Measurements from ENCODE around the gene ST3GAL2. TPM values are rescaled to one million over a fixed set of nuclear protein-coding genes. Genes with fewer than 3 reads are reported as not detected.
A peak's percentile ranks its signal among the peaks of the same experiment; 100 is the strongest.

Gene ST3GAL2
- total and polyA plus RNA-seq, 10 of the 15 experiments (the other 5 are each of a cell fraction or from before 2014, with no cell fraction given) = 0.95 to 61.7 (median 25.9) TPM

DNA sequence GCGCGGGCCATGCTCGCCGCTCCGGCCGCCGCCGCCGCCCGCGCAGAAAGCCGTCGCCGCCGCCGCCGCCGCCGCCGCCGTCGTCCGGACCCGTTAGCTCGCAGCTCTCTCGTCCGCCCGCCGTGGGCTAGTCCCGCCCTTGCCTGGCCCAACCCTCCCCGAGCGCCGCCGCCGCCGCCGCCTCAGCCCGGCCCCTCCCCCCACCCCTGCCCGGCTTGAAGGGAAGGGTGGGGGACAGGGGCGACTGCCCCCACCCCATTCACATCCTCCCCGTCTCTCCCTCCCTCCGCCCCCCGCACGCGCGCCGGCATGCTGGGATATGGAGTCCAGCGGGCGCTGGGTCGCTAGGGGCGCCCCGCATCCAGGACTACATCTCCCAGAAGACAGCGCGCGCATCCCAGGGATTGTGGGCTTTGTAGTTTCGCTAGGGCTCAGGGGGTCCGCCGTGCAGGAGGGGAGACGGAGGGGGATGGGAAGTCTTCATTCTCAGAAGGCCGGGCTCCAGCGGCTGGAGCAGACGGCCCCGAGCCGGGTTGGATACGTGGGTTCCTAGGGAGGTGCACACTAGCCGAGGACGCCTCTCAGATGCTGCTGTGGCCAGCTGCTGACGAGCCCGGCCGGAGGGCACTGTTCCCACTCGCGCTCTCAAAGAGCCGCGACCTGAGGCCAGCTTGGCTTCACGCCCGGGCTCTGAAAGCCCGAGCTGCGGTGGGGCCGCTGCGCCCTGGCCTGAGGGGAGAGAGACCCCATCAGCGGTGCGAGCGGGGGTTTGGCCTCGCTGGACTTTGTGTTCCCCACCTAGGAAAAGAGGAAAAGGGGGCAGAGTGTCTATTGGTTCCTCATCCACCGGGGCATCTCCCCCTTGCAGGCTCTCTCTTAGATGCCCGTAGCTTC, at the start of gene ST3GAL2 (continued):
- no peak for TF ChIP-seq ATF2 (IDR thresholded peaks at IDR 0.05; ENCODE audit: low read length)
- TF ChIP-seq BCL11A (IDR thresholded peaks at IDR 0.05; ENCODE audit: low read depth, low read length) = no peak
- TF ChIP-seq, protein P1, sequence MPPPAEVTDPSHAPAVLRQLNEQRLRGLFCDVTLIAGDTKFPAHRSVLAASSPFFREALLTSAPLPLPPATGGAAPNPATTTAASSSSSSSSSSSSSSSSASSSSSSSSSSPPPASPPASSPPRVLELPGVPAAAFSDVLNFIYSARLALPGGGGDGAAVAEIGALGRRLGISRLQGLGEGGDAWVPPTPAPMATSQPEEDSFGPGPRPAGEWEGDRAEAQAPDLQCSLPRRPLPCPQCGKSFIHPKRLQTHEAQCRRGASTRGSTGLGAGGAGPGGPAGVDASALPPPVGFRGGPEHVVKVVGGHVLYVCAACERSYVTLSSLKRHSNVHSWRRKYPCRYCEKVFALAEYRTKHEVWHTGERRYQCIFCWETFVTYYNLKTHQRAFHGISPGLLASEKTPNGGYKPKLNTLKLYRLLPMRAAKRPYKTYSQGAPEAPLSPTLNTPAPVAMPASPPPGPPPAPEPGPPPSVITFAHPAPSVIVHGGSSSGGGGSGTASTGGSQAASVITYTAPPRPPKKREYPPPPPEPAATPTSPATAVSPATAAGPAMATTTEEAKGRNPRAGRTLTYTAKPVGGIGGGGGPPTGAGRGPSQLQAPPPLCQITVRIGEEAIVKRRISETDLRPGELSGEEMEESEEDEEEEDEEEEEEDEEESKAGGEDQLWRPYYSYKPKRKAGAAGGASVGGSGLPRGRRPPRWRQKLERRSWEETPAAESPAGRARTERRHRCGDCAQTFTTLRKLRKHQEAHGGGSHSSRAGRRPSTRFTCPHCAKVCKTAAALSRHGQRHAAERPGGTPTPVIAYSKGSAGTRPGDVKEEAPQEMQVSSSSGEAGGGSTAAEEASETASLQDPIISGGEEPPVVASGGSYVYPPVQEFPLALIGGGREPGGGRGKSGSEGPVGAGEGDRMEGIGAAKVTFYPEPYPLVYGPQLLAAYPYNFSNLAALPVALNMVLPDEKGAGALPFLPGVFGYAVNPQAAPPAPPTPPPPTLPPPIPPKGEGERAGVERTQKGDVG (CRISPR knock-in tag; IDR thresholded peaks at IDR 0.05) = no peak
- TF ChIP-seq USF2 (IDR thresholded peaks at IDR 0.05; ENCODE audit: borderline replicate concordance, low read depth, low read length) = no peak
- TF ChIP-seq, protein P2, sequence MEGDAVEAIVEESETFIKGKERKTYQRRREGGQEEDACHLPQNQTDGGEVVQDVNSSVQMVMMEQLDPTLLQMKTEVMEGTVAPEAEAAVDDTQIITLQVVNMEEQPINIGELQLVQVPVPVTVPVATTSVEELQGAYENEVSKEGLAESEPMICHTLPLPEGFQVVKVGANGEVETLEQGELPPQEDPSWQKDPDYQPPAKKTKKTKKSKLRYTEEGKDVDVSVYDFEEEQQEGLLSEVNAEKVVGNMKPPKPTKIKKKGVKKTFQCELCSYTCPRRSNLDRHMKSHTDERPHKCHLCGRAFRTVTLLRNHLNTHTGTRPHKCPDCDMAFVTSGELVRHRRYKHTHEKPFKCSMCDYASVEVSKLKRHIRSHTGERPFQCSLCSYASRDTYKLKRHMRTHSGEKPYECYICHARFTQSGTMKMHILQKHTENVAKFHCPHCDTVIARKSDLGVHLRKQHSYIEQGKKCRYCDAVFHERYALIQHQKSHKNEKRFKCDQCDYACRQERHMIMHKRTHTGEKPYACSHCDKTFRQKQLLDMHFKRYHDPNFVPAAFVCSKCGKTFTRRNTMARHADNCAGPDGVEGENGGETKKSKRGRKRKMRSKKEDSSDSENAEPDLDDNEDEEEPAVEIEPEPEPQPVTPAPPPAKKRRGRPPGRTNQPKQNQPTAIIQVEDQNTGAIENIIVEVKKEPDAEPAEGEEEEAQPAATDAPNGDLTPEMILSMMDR (IDR thresholded peaks at IDR 0.05 in 2 of 3, conservative IDR thresholded peaks at IDR 0.05 in 1 of 3; ENCODE audit: control insufficient read depth in 2 of 3, extremely low read depth in 1 of 3, insufficient read depth in 1 of 3, low read depth in 3 of 3, low read length in 3 of 3) = 0 out of 6 replicates have a peak, but pooled peaks of 1 of the 3 experiments have one; percentile 2
- TF ChIP-seq, protein P3, sequence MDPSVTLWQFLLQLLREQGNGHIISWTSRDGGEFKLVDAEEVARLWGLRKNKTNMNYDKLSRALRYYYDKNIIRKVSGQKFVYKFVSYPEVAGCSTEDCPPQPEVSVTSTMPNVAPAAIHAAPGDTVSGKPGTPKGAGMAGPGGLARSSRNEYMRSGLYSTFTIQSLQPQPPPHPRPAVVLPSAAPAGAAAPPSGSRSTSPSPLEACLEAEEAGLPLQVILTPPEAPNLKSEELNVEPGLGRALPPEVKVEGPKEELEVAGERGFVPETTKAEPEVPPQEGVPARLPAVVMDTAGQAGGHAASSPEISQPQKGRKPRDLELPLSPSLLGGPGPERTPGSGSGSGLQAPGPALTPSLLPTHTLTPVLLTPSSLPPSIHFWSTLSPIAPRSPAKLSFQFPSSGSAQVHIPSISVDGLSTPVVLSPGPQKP (IDR thresholded peaks at IDR 0.05; ENCODE audit: low read depth, low read length) = no peak
- TF ChIP-seq, protein P4, sequence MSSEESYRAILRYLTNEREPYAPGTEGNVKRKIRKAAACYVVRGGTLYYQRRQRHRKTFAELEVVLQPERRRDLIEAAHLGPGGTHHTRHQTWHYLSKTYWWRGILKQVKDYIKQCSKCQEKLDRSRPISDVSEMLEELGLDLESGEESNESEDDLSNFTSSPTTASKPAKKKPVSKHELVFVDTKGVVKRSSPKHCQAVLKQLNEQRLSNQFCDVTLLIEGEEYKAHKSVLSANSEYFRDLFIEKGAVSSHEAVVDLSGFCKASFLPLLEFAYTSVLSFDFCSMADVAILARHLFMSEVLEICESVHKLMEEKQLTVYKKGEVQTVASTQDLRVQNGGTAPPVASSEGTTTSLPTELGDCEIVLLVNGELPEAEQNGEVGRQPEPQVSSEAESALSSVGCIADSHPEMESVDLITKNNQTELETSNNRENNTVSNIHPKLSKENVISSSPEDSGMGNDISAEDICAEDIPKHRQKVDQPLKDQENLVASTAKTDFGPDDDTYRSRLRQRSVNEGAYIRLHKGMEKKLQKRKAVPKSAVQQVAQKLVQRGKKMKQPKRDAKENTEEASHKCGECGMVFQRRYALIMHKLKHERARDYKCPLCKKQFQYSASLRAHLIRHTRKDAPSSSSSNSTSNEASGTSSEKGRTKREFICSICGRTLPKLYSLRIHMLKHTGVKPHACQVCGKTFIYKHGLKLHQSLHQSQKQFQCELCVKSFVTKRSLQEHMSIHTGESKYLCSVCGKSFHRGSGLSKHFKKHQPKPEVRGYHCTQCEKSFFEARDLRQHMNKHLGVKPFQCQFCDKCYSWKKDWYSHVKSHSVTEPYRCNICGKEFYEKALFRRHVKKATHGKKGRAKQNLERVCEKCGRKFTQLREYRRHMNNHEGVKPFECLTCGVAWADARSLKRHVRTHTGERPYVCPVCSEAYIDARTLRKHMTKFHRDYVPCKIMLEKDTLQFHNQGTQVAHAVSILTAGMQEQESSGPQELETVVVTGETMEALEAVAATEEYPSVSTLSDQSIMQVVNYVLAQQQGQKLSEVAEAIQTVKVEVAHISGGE (CRISPR knock-in tag; IDR thresholded peaks at IDR 0.05) = no peak
- TF ChIP-seq ZZZ3 (IDR thresholded peaks at IDR 0.05; ENCODE audit: control insufficient read depth, insufficient read length, low read depth) = no peak
- TF ChIP-seq, protein P5, sequence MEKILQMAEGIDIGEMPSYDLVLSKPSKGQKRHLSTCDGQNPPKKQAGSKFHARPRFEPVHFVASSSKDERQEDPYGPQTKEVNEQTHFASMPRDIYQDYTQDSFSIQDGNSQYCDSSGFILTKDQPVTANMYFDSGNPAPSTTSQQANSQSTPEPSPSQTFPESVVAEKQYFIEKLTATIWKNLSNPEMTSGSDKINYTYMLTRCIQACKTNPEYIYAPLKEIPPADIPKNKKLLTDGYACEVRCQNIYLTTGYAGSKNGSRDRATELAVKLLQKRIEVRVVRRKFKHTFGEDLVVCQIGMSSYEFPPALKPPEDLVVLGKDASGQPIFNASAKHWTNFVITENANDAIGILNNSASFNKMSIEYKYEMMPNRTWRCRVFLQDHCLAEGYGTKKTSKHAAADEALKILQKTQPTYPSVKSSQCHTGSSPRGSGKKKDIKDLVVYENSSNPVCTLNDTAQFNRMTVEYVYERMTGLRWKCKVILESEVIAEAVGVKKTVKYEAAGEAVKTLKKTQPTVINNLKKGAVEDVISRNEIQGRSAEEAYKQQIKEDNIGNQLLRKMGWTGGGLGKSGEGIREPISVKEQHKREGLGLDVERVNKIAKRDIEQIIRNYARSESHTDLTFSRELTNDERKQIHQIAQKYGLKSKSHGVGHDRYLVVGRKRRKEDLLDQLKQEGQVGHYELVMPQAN (conservative IDR thresholded peaks at IDR 0.05) = peak; percentile 59
- TF ChIP-seq CHD2 (IDR thresholded peaks at IDR 0.05; ENCODE audit: borderline replicate concordance, low read depth, low read length) = peak; percentile 90
- TF ChIP-seq YBX1 (IDR thresholded peaks at IDR 0.05) = no peak
- TF ChIP-seq WRNIP1 (IDR thresholded peaks at IDR 0.05; ENCODE audit: borderline replicate concordance, low read depth, low read length) = no peak

Data from GM12878 (cell line).